Adrenal gland (tissue), 5 donors: ENCODE data around the gene NEDD9.

ENCODE experiments used
- CTCF ChIP-seq, 6 experiments: fragments of 450-650 bp in 4 of 6; fragments of 200-600 bp in 2 of 6; sonication (generic) in 1 of 6; IDR thresholded peaks; 1 replicate in 5 of 6; 2 replicates in 1 of 6; pipeline versions ENCODE4 v1.5.1 to v1.8.0; 2016 to 2021; ENCODE audit warnings: antibody characterized with exemption in 6 of 6, mild to moderate bottlenecking in 2 of 6, moderate library complexity in 1 of 6
- POLR2A ChIP-seq, 2 donors: fragments of 450-650 bp; IDR thresholded peaks; one replicate each; pipeline ENCODE4 v1.6.1; 2017; ENCODE audit warnings: antibody characterized with exemption in 2 of 2, mild to moderate bottlenecking in 2 of 2, moderate library complexity in 1 of 2
- donor health status: DM: no; HTN: no; CAD: no.

- TF ChIP-seq CTCF (IDR thresholded peaks at IDR 0.05) (no peak), POLR2A (IDR thresholded peaks at IDR 0.05) (no peak)
Measured at GRCh38 chr6:11248974-11249761, 16.7 kb upstream of the NEDD9 start.
